GM19468 (cell line): ENCODE results near the gene AADACL4.

Experiments used
- ATAC-seq: cut with Tn5 transposase; IDR thresholded peaks from one replicate; pipeline ENCODE4 v1.9.1; 2021; ENCODE audit warnings: mild to moderate bottlenecking, moderate library complexity, moderate number of reproducible peaks; ENCODE audit not compliant: unreplicated experiment; ENCODE audit errors: extremely low read depth

AADACL4 gene

GRCh38 chr1:12610305-12610935, 33.5 kb upstream of the AADACL4 start:
- no peak for ATAC-seq

GRCh38 chr1:12610941-12611340, 32.9 kb upstream of the AADACL4 start:
- no peak for ATAC-seq

GRCh38 chr1:12613180-12613579, 30.7 kb upstream of the AADACL4 start:
- ATAC-seq: no peak

- no peak for ATAC-seq
These were observed 29.3 kb upstream of the AADACL4 start for GRCh38 chr1:12614402-12615158.

- ATAC-seq: no peak
These were observed 28.6 kb upstream of the AADACL4 start for GRCh38 chr1:12615159-12615864.

GRCh38 chr1:12615865-12616708, 27.8 kb upstream of the AADACL4 start:
- no peak for ATAC-seq

- ATAC-seq: no peak
These were observed 27.0 kb upstream of the AADACL4 start for GRCh38 chr1:12616709-12617373.

GRCh38 chr1:12617511-12617900, 26.4 kb upstream of the AADACL4 start:
- no peak for ATAC-seq

- ATAC-seq: no peak
These were observed 25.8 kb upstream of the AADACL4 start, which contains the start of gene DHRS3 for GRCh38 chr1:12617901-12618660. Gene DHRS3 (minus strand): TSS chr1:12618210. CDS start chr1:12617348, 862 bp downstream.

GRCh38 chr1:12618661-12618964, 25.3 kb upstream of the AADACL4 start:
- ATAC-seq: no peak

GRCh38 chr1:12618965-12619791, 24.7 kb upstream of the AADACL4 start:
- no peak for ATAC-seq

- no peak for ATAC-seq
These were observed 23.9 kb upstream of the AADACL4 start for GRCh38 chr1:12619792-12620487.

GRCh38 chr1:12620488-12620865, 23.4 kb upstream of the AADACL4 start:
- no peak for ATAC-seq

- ATAC-seq: no peak
These were observed 23.0 kb upstream of the AADACL4 start for GRCh38 chr1:12620931-12621330.

- ATAC-seq: no peak
These were observed 22.2 kb upstream of the AADACL4 start for GRCh38 chr1:12621346-12622335.

- no peak for ATAC-seq
These were observed 21.4 kb upstream of the AADACL4 start for GRCh38 chr1:12622506-12622905.

GRCh38 chr1:12625276-12625675, 18.6 kb upstream of the AADACL4 start:
- ATAC-seq: no peak
